GM23338 (cell line): ENCODE data around the gene USP48. TPM values are rescaled to one million over a fixed set of nuclear protein-coding genes. Genes with fewer than 3 reads are reported as not detected.

Experiments
- ATAC-seq: fragments of 200-7000 bp; cut with Tn5 transposase; 3 replicates; pipeline ENCODE4 v1.9.1; 2020
- DNase-seq: peaks from one replicate; pipeline ENCODE4 v3.0.0-alpha.2; 2015; ENCODE audit warnings: low spot score
- H2AFZ ChIP-seq: fragments of 200-600 bp; sonication (generic); 2 replicates; pipeline ENCODE4 v1.8.0; 2016; ENCODE audit warnings: antibody characterized with exemption, mild to moderate bottlenecking, moderate library complexity
- H3F3A ChIP-seq: fragments of 200-600 bp; sonication (generic); replicated peaks from 2 replicates; pipeline ENCODE4 v1.8.0; 2017; ENCODE audit warnings: antibody characterized with exemption, mixed run types, low read depth
- H3K27ac ChIP-seq: fragments of 200-600 bp; sonication (generic); 2 replicates; pipeline ENCODE4 v1.6.1; 2016; ENCODE audit warnings: low read depth
- H3K27me3 ChIP-seq: fragments of 200-600 bp; sonication (generic); 2 replicates; pipeline ENCODE4 v1.8.0; 2016; ENCODE audit warnings: mild to moderate bottlenecking, mixed run types, moderate library complexity; ENCODE audit not compliant: insufficient read depth
- H3K36me3 ChIP-seq: fragments of 200-600 bp; sonication (generic); 2 replicates; pipeline ENCODE4 v1.8.0; 2016; ENCODE audit warnings: mild to moderate bottlenecking; ENCODE audit not compliant: insufficient read depth
- H3K4me1 ChIP-seq: fragments of 200-600 bp; sonication (generic); 2 replicates; pipeline ENCODE4 v1.8.0; 2016; ENCODE audit warnings: mild to moderate bottlenecking, moderate library complexity; ENCODE audit not compliant: insufficient read depth
- H3K4me2 ChIP-seq: fragments of 200-600 bp; sonication (generic); 2 replicates; pipeline ENCODE4 v1.7.1; 2017; ENCODE audit warnings: mixed run types
- H3K4me3 ChIP-seq: fragments of 200-600 bp; sonication (generic); 2 replicates; pipeline ENCODE4 v1.6.1; 2016; ENCODE audit warnings: mixed run types
- H3K79me2 ChIP-seq: fragments of 200-600 bp; sonication (generic); replicated peaks from 2 replicates; pipeline ENCODE4 v1.8.0; 2017; ENCODE audit warnings: mild to moderate bottlenecking; ENCODE audit not compliant: insufficient read depth
- H3K9me2 ChIP-seq: fragments of 200-600 bp; sonication (generic); 2 replicates; pipeline ENCODE4 v1.8.0; 2017; ENCODE audit not compliant: insufficient read depth
- H4K20me1 ChIP-seq: fragments of 200-600 bp; sonication (generic); replicated peaks from 2 replicates; pipeline ENCODE4 v1.8.0; 2017; ENCODE audit warnings: mild to moderate bottlenecking; ENCODE audit not compliant: insufficient read depth
- H3K27ac Mint-ChIP-seq: 2 replicates; pipeline ENCODE4 v1.8.0; 2020; ENCODE audit warnings: inconsistent platforms, mild to moderate bottlenecking, moderate library complexity, mixed read lengths
- H3K27me3 Mint-ChIP-seq: 3 replicates; pipeline ENCODE4 v1.8.0; 2022; ENCODE audit warnings: low read depth, mild to moderate bottlenecking, moderate library complexity, mixed read lengths, inconsistent platforms; ENCODE audit not compliant: insufficient read depth, poor library complexity
- H3K36me3 Mint-ChIP-seq: 3 replicates; pipeline ENCODE4 v1.8.0; 2021; ENCODE audit warnings: low read depth, mild to moderate bottlenecking, inconsistent platforms, moderate library complexity, mixed read lengths
- H3K4me1 Mint-ChIP-seq: 3 replicates; pipeline ENCODE4 v1.8.0; 2020; ENCODE audit warnings: mild to moderate bottlenecking, inconsistent platforms, mixed read lengths
- H3K4me3 Mint-ChIP-seq: 3 replicates; pipeline ENCODE4 v1.8.0; 2021; ENCODE audit warnings: moderate library complexity, mild to moderate bottlenecking, inconsistent platforms, mixed read lengths
- H3K9me3 Mint-ChIP-seq: 3 replicates; pipeline ENCODE4 v1.8.0; 2020; ENCODE audit warnings: moderate library complexity, mild to moderate bottlenecking, inconsistent platforms, mixed read lengths
- EZH2 ChIP-seq: fragments of 200-600 bp; sonication (generic); IDR thresholded peaks from one replicate; pipeline ENCODE4 v1.8.0; 2017; ENCODE audit warnings: antibody characterized with exemption, mild to moderate bottlenecking, low read depth; ENCODE audit not compliant: unreplicated experiment
- POLR2AphosphoS5 ChIP-seq: IDR thresholded peaks from 2 replicates; pipeline ENCODE4 v1.6.1; 2016; ENCODE audit warnings: antibody characterized with exemption, low read depth
- STAT1 ChIP-seq: IDR thresholded peaks from one replicate; pipeline ENCODE4 v1.6.1; 2016; ENCODE audit warnings: antibody characterized with exemption; ENCODE audit not compliant: unreplicated experiment
- ZNF331 ChIP-seq: fragments of 250-450 bp; sonication (Bioruptor Pico); IDR thresholded peaks from 2 replicates; pipeline ENCODE4 v1.5.0; 2020; ENCODE audit warnings: low read depth, mild to moderate bottlenecking, moderate library complexity
- polyA plus RNA-seq: library from polyadenylated mRNA; unstranded; fragments of >200 nt; fragmentation: Nextera tagmentation; extraction: Ambion mirVana; gene quantifications from 2 replicates; pipeline ENCODE4 v1.2.1, GENCODE V29; 2016
- total RNA-seq: library from RNA; depleted of rRNA; stranded (reverse); fragments of >200 nt; shearing (Covaris generic); gene quantifications from 2 replicates; pipeline ENCODE4 v1.2.3, GENCODE V29; 2014
- TF ChIP-seq, protein P1 (sequence below): fragments of 250-450 bp; sonication (Bioruptor Pico); IDR thresholded peaks from 2 replicates; pipeline ENCODE4 v1.5.0; 2020; ENCODE audit warnings: mild to moderate bottlenecking, moderate library complexity

The USP48 gene
- total and polyA plus RNA-seq, 2 experiments from 2014 or later = 85.9 to 151 TPM

DNA sequence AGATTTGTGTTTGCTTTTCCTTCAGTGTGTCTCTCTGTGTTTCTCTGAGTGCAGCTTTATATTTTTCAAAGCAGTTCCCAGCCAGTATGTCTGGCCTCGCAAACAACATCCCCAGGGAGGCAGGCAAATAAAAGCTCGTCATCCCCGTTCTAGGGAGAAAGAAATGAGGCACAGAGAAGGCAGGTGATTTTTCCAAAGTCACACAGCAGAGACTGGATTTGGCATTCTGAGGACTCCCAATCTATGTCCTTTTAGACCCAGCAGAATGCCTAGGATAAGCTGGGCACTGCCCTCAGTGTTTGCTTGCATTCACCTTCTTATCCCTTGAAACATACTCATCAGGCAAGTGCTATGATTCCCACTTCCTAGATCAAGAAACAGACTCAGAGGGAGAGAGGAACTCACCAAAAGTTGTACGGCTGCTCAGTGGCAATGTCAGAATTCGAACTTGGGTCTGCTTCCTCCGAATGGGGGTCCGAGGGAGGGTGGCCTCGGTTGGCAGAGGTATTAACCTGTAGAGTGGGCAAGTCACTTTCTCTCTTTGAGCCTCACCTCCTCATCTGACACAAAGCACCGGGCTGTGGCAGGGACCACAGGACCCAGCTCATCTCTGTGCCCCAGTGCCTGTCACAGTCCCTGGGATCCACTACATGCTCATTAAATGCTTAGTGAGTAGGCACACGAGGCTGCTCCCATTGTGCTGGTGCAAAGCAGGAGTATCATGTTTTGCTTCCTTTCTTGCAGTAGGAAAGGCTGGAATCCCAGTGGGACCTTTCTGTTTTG, 118.0 kb downstream of the USP48 start:
- no peak overlapping the region for H3K4me3 Mint-ChIP-seq
- Histone ChIP-seq H2AFZ (no peak overlapping the region), H3K4me1 (peaks cover 4% of the 10 kb centered on the region; the same call in 1 of the 2 replicates), H3K36me3 (no peaks in the 10 kb centered on the region), H3K27me3 (peaks cover 32% of the 10 kb centered on the region), H3K4me2 (no peak overlapping the region), H3K79me2 (no peaks in the 10 kb centered on the region), H3F3A (0 out of 2 replicates have a peak, but pooled peaks cover under 1% of the 10 kb centered on the region), H3K27ac (no peak overlapping the region), H3K9me2 (no peaks in the 10 kb centered on the region), H3K4me3 (no peak overlapping the region), H4K20me1 (no peaks in the 10 kb centered on the region)
- no peaks in the 10 kb centered on the region for H3K9me3 Mint-ChIP-seq
- TF ChIP-seq ZNF331 (CRISPR knock-in tag) (no peak), STAT1 (no peak), EZH2 (no peak), POLR2AphosphoS5 (no peak)
- TF ChIP-seq, protein P1, sequence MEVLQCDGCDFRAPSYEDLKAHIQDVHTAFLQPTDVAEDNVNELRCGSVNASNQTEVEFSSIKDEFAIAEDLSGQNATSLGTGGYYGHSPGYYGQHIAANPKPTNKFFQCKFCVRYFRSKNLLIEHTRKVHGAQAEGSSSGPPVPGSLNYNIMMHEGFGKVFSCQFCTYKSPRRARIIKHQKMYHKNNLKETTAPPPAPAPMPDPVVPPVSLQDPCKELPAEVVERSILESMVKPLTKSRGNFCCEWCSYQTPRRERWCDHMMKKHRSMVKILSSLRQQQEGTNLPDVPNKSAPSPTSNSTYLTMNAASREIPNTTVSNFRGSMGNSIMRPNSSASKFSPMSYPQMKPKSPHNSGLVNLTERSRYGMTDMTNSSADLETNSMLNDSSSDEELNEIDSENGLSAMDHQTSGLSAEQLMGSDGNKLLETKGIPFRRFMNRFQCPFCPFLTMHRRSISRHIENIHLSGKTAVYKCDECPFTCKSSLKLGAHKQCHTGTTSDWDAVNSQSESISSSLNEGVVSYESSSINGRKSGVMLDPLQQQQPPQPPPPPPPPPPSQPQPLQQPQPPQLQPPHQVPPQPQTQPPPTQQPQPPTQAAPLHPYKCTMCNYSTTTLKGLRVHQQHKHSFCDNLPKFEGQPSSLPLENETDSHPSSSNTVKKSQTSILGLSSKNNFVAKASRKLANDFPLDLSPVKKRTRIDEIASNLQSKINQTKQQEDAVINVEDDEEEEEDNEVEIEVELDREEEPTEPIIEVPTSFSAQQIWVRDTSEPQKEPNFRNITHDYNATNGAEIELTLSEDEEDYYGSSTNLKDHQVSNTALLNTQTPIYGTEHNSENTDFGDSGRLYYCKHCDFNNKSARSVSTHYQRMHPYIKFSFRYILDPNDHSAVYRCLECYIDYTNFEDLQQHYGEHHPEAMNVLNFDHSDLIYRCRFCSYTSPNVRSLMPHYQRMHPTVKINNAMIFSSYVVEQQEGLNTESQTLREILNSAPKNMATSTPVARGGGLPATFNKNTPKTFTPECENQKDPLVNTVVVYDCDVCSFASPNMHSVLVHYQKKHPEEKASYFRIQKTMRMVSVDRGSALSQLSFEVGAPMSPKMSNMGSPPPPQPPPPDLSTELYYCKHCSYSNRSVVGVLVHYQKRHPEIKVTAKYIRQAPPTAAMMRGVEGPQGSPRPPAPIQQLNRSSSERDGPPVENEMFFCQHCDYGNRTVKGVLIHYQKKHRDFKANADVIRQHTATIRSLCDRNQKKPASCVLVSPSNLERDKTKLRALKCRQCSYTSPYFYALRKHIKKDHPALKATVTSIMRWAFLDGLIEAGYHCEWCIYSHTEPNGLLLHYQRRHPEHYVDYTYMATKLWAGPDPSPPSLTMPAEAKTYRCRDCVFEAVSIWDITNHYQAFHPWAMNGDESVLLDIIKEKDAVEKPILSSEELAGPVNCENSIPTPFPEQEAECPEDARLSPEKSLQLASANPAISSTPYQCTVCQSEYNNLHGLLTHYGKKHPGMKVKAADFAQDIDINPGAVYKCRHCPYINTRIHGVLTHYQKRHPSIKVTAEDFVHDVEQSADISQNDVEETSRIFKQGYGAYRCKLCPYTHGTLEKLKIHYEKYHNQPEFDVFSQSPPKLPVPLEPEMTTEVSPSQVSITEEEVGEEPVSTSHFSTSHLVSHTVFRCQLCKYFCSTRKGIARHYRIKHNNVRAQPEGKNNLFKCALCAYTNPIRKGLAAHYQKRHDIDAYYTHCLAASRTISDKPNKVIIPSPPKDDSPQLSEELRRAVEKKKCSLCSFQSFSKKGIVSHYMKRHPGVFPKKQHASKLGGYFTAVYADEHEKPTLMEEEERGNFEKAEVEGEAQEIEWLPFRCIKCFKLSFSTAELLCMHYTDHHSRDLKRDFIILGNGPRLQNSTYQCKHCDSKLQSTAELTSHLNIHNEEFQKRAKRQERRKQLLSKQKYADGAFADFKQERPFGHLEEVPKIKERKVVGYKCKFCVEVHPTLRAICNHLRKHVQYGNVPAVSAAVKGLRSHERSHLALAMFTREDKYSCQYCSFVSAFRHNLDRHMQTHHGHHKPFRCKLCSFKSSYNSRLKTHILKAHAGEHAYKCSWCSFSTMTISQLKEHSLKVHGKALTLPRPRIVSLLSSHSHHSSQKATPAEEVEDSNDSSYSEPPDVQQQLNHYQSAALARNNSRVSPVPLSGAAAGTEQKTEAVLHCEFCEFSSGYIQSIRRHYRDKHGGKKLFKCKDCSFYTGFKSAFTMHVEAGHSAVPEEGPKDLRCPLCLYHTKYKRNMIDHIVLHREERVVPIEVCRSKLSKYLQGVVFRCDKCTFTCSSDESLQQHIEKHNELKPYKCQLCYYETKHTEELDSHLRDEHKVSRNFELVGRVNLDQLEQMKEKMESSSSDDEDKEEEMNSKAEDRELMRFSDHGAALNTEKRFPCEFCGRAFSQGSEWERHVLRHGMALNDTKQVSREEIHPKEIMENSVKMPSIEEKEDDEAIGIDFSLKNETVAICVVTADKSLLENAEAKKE (CRISPR knock-in tag) = no peak
- H3K27me3 Mint-ChIP-seq = peaks cover 28% of the 10 kb centered on the region
- no peak overlapping the region for H3K27ac Mint-ChIP-seq
- peaks cover 18% of the 10 kb centered on the region for H3K4me1 Mint-ChIP-seq
- no peaks in the 10 kb centered on the region for H3K36me3 Mint-ChIP-seq
- no peak for ATAC-seq
- no peak for DNase-seq
